H1 (cell line): ENCODE data around the gene LTA4H. TPM values are rescaled to one million over a fixed set of nuclear protein-coding genes. Genes with fewer than 3 reads are reported as not detected.

Source experiments
- CTCF ChIA-PET: fragments of 300-600 bp; sonication (Branson Sonifier 250); formaldehyde crosslinking; loops from one replicate; lab custom pipeline; 2021; ENCODE audit not compliant: partially characterized antibody; lab: Charles Lee
- POLR2A ChIA-PET: fragments of 300-600 bp; sonication (Branson Sonifier 250); formaldehyde crosslinking; loops from one replicate; lab custom pipeline; 2021; ENCODE audit warnings: inconsistent platforms; ENCODE audit not compliant: partially characterized antibody; lab: Charles Lee
- DNase-seq, 2 experiments: peaks; one replicate each; pipeline versions ENCODE4 v3.0.0 to v3.0.0-alpha.2; 2010 to 2022; ENCODE audit warnings: low spot score in 2 of 2, low read depth in 1 of 2, mixed read lengths in 1 of 2
- FAIRE-seq: peaks from 2 replicates; lab custom pipeline; 2011; peaks lifted over from hg19 to GRCh38; lab: Jason Lieb, UNC
- H2AFZ ChIP-seq: 2 replicates; pipeline ENCODE4 v1.8.1; 2012; ENCODE audit warnings: low read length, inconsistent platforms
- H2AK5ac ChIP-seq: 2 replicates; pipeline ENCODE4 v1.6.1; 2013; ENCODE audit warnings: low read depth, low read length
- H2BK120ac ChIP-seq: replicated peaks from 2 replicates; pipeline ENCODE3; 2013; ENCODE audit warnings: low read depth, low read length, inconsistent platforms
- H2BK12ac ChIP-seq: 2 replicates; pipeline ENCODE4 v1.6.1; 2013; ENCODE audit warnings: low read depth, low read length
- H2BK15ac ChIP-seq: 2 replicates; pipeline ENCODE4 v1.6.1; 2013; ENCODE audit warnings: low read length
- H2BK20ac ChIP-seq: 2 replicates; pipeline ENCODE4 v1.6.1; 2013; ENCODE audit warnings: low read length
- H2BK5ac ChIP-seq: 2 replicates; pipeline ENCODE4 v1.6.1; 2013; ENCODE audit warnings: low read depth, low read length
- H3K14ac ChIP-seq: 2 replicates; pipeline ENCODE4 v1.6.1; 2013; ENCODE audit warnings: inconsistent platforms; ENCODE audit not compliant: insufficient read length
- H3K18ac ChIP-seq: 2 replicates; pipeline ENCODE4 v1.6.1; 2013; ENCODE audit warnings: low read length; ENCODE audit errors: extremely low read depth
- H3K23ac ChIP-seq: 2 replicates; pipeline ENCODE4 v1.6.1; 2013; ENCODE audit warnings: inconsistent platforms; ENCODE audit not compliant: insufficient read length
- H3K23me2 ChIP-seq: 2 replicates; pipeline ENCODE4 v1.6.1; 2013; ENCODE audit warnings: low read depth, low read length
- H3K27ac ChIP-seq: 2 replicates; pipeline ENCODE4 v1.6.1; 2011; ENCODE audit warnings: low read depth, low read length, inconsistent platforms
- H3K27me3 ChIP-seq, 4 experiments: replicated peaks in 1 of 4; 1 replicate in 1 of 4; 2 replicates in 3 of 4; pipeline versions ENCODE4 v1.6.1 to v1.8.1; 2011 to 2013; ENCODE audit warnings: low read length in 3 of 4, mild to moderate bottlenecking in 3 of 4, inconsistent platforms in 2 of 4, mixed read lengths in 2 of 4, moderate library complexity in 1 of 4; ENCODE audit not compliant: control insufficient read depth in 3 of 4, insufficient read depth in 3 of 4; ENCODE audit errors: extremely low read depth in 1 of 4
- H3K36me3 ChIP-seq, 4 experiments: 2 replicates each; pipeline versions ENCODE4 v1.6.1 to v1.8.1; 2011 to 2013; ENCODE audit warnings: mild to moderate bottlenecking in 4 of 4, low read length in 3 of 4, moderate library complexity in 2 of 4, control low read depth in 1 of 4, inconsistent platforms in 1 of 4; ENCODE audit not compliant: insufficient read depth in 4 of 4, control insufficient read depth in 2 of 4
- H3K4ac ChIP-seq: replicated peaks from 2 replicates; pipeline ENCODE3; 2013; ENCODE audit warnings: low read length, low read depth, mixed read lengths, inconsistent platforms; ENCODE audit not compliant: insufficient read length
- H3K4me1 ChIP-seq, 4 experiments: replicated peaks in 1 of 4; 1 replicate in 1 of 4; 2 replicates in 3 of 4; pipeline versions ENCODE4 v1.6.1 to v1.8.1; 2011 to 2013; ENCODE audit warnings: low read length in 3 of 4, inconsistent platforms in 2 of 4, mixed read lengths in 1 of 4; ENCODE audit not compliant: insufficient read depth in 4 of 4, control insufficient read depth in 3 of 4
- H3K4me2 ChIP-seq, 2 experiments: 2 replicates each; pipeline versions ENCODE4 v1.6.1 to v1.8.1; 2011 to 2013; ENCODE audit warnings: low read depth in 2 of 2, low read length in 2 of 2, control low read depth in 1 of 2, inconsistent platforms in 1 of 2, mild to moderate bottlenecking in 1 of 2; ENCODE audit not compliant: insufficient read depth in 1 of 2
- H3K4me3 ChIP-seq, 4 experiments: fragments of 200-600, 300-600 bp in 1 of 4; sonication (generic), shearing (Covaris generic), sonication (Bioruptor Twin) in 1 of 4; 2 replicates each; pipeline versions ENCODE4 v1.5.1 to v1.8.1; 2011 to 2016; ENCODE audit warnings: low read length in 4 of 4, low read depth in 3 of 4, control low read depth in 2 of 4, inconsistent platforms in 2 of 4, mild to moderate bottlenecking in 2 of 4, mixed read lengths in 1 of 4, moderate library complexity in 1 of 4; ENCODE audit not compliant: insufficient read depth in 2 of 4; ENCODE audit errors: extremely low read depth in 1 of 4
- H3K56ac ChIP-seq: replicated peaks from 2 replicates; pipeline ENCODE3; 2013; ENCODE audit warnings: low read depth, mild to moderate bottlenecking, mixed read lengths, low read length, inconsistent platforms; ENCODE audit not compliant: insufficient read length
- H3K79me1 ChIP-seq: 2 replicates; pipeline ENCODE4 v1.6.1; 2013; ENCODE audit warnings: low read depth, low read length, control low read depth
- H3K79me2 ChIP-seq, 2 experiments: 2 replicates each; pipeline versions ENCODE4 v1.6.1 to v1.8.1; 2012 to 2013; ENCODE audit warnings: low read length in 2 of 2, mild to moderate bottlenecking in 2 of 2, inconsistent platforms in 1 of 2; ENCODE audit not compliant: insufficient read depth in 2 of 2, control insufficient read depth in 1 of 2
- H3K9ac ChIP-seq, 4 experiments: replicated peaks in 1 of 4; 1 replicate in 1 of 4; 2 replicates in 3 of 4; pipeline versions ENCODE4 v1.6.1 to v1.8.1; 2011 to 2013; ENCODE audit warnings: low read depth in 3 of 4, low read length in 3 of 4, control low read depth in 2 of 4, mild to moderate bottlenecking in 2 of 4, moderate library complexity in 2 of 4, inconsistent platforms in 1 of 4; ENCODE audit errors: extremely low read depth in 1 of 4
- H3K9me3 ChIP-seq, 2 experiments: 2 replicates each; pipeline versions ENCODE4 v1.6.1 to v1.8.1; 2012 to 2013; ENCODE audit warnings: mild to moderate bottlenecking in 2 of 2, moderate library complexity in 2 of 2, control low read depth in 1 of 2, inconsistent platforms in 1 of 2, low read depth in 1 of 2, low read length in 1 of 2, mixed read lengths in 1 of 2; ENCODE audit not compliant: insufficient read depth in 2 of 2
- H4K20me1 ChIP-seq, 2 experiments: replicated peaks in 1 of 2; 2 replicates each; pipeline versions ENCODE3 to v1.8.1; 2011 to 2013; ENCODE audit warnings: inconsistent platforms in 2 of 2, low read length in 2 of 2, mild to moderate bottlenecking in 1 of 2; ENCODE audit not compliant: insufficient read depth in 2 of 2, control insufficient read depth in 1 of 2
- H4K5ac ChIP-seq: 2 replicates; pipeline ENCODE4 v1.6.1; 2013; ENCODE audit warnings: low read length, low read depth, mixed read lengths, inconsistent platforms; ENCODE audit not compliant: insufficient read length
- H4K8ac ChIP-seq: 2 replicates; pipeline ENCODE4 v1.8.0; 2013; ENCODE audit warnings: mild to moderate bottlenecking, moderate library complexity, low read length, inconsistent platforms; ENCODE audit not compliant: insufficient read depth; ENCODE audit errors: extremely low read depth
- H4K91ac ChIP-seq: replicated peaks from 2 replicates; pipeline ENCODE3; 2013; ENCODE audit warnings: low read length, mixed read lengths, inconsistent platforms; ENCODE audit not compliant: insufficient read length
- CTCF ChIP-seq, 3 experiments: IDR thresholded peaks; 1 replicate in 2 of 3; 2 replicates in 1 of 3; pipeline versions ENCODE4 v1.5.1 to v1.6.1; 2011; ENCODE audit warnings: low read length in 3 of 3, mild to moderate bottlenecking in 3 of 3, inconsistent platforms in 2 of 3, low read depth in 1 of 3, moderate library complexity in 1 of 3; ENCODE audit not compliant: insufficient read depth in 1 of 3; ENCODE audit errors: control extremely low read depth in 1 of 3
- EZH2 ChIP-seq: fragments of 200-600 bp; sonication (generic); IDR thresholded peaks from 2 replicates; pipeline ENCODE4 v1.7.1; 2012; ENCODE audit warnings: low read depth, mild to moderate bottlenecking, moderate library complexity, low read length, inconsistent platforms; ENCODE audit not compliant: severe bottlenecking
- POU5F1 ChIP-seq: IDR thresholded peaks from 2 replicates; pipeline ENCODE4 v1.6.1; 2011; ENCODE audit warnings: low read depth, mild to moderate bottlenecking, low read length, moderate library complexity
- RAD21 ChIP-seq, 2 experiments: IDR thresholded peaks in 1 of 2; conservative IDR thresholded peaks in 1 of 2; 2 replicates each; pipeline ENCODE4 v1.6.1; 2011; ENCODE audit warnings: low read depth in 2 of 2, low read length in 2 of 2, improper control_type of control experiment in 1 of 2, inconsistent platforms in 1 of 2, mild to moderate bottlenecking in 1 of 2, moderate library complexity in 1 of 2
- RNF2 ChIP-seq: fragments of 200-900, 300-1000 bp; sonication (generic); IDR thresholded peaks from 2 replicates; pipeline ENCODE4 v1.7.1; 2016; ENCODE audit warnings: borderline replicate concordance, low read depth, mild to moderate bottlenecking, antibody characterized with exemption, low read length; ENCODE audit not compliant: poor library complexity, severe bottlenecking; ENCODE audit errors: missing control alignments
- RXRA ChIP-seq: IDR thresholded peaks from 2 replicates; pipeline ENCODE4 v1.6.1; 2011; ENCODE audit warnings: low read depth, mild to moderate bottlenecking, low read length, moderate library complexity; ENCODE audit not compliant: insufficient read depth
- YY1 ChIP-seq: IDR thresholded peaks from 2 replicates; pipeline ENCODE4 v1.6.1; 2011; ENCODE audit warnings: low read depth, mild to moderate bottlenecking, low read length
- ZNF274 ChIP-seq: IDR thresholded peaks from 2 replicates; pipeline ENCODE4 v1.7.0; 2012; ENCODE audit warnings: low read length, borderline replicate concordance; ENCODE audit errors: extremely low read depth
- WGBS, 2 experiments: shearing (Covaris generic) in 1 of 2; methylation state at CpG; one replicate each; pipeline versions ENCODE4 v1.1.6 to v1.1.7; 2013 to 2015; ENCODE audit warnings: low lambda C conversion rate in 2 of 2, mixed read lengths in 2 of 2, inconsistent platforms in 1 of 2, low coverage in 1 of 2, missing lambda C conversion rate in 1 of 2; ENCODE audit not compliant: insufficient replicate concordance in 2 of 2, insufficient coverage in 1 of 2, insufficient read length in 1 of 2; ENCODE audit errors: extremely low coverage in 1 of 2, missing lambda C conversion rate in 1 of 2; 5-methylcytosine and 5-hydroxymethylcytosine counted together
- polyA plus RNA-seq, 7 experiments: library from polyadenylated mRNA; depleted of rRNA in 3 of 7; stranded (reverse) in 5 of 7; unstranded in 2 of 7; fragments of >200 nt in 5 of 7; fragments of 200-250 nt in 2 of 7; gene quantifications; 1 replicate in 5 of 7; 2 replicates in 1 of 7; 4 replicates in 1 of 7; pipeline versions ENCODE4 v1.2.1 to v1.2.3, GENCODE V29; 2011 to 2013; ENCODE audit warnings: missing spikeins in 2 of 7, mixed read lengths in 2 of 7
- total RNA-seq: library from RNA; stranded (reverse); fragmentation: NEBNext Ultra II Directional; extraction: Animal tissue kit (Norgen Biotek cat#: 25700); gene quantifications from 2 replicates; pipeline ENCODE4 v1.2.1, GENCODE V29; 2021

The LTA4H gene
- total and polyA plus RNA-seq, 2 of the 8 experiments (the other 6 are each of a cell fraction or from before 2014, with no cell fraction given), result 106 to 167 TPM

- no peak overlapping the region for H3K9ac ChIP-seq
- H2AFZ ChIP-seq, result no peak overlapping the region
- H2BK120ac ChIP-seq, result no peak overlapping the region
- H3K14ac ChIP-seq, result no peak overlapping the region
- no peak overlapping the region for H3K4ac ChIP-seq
- H3K9me3 ChIP-seq, result no peaks in the 10 kb centered on the region
- TF ChIP-seq ZNF274 (no peak), RNF2 (no peak), RAD21 (IDR thresholded peaks at IDR 0.05 in 1 of 2, conservative IDR thresholded peaks at IDR 0.05 in 1 of 2; ENCODE audit: low read depth in 2 of 2, low read length in 2 of 2) (peak; percentile 58 to 74), EZH2 (no peak), POU5F1 (no peak), CTCF (IDR thresholded peaks at IDR 0.05; ENCODE audit: control extremely low read depth in 1 of 3, insufficient read depth in 1 of 3, low read depth in 1 of 3, low read length in 3 of 3) (peak in 2 of 3 experiments; percentile 53 to 54; a peak in 3 of 4 replicates), YY1 (no peak), RXRA (no peak)
- no peaks in the 10 kb centered on the region for H4K20me1 ChIP-seq
- H3K79me1 ChIP-seq, result no peaks in the 10 kb centered on the region
- no peaks in the 10 kb centered on the region for H3K36me3 ChIP-seq
- no peaks in the 10 kb centered on the region for H3K4me1 ChIP-seq
- FAIRE-seq (peak; percentile 32), DNase-seq (no peak)
- WGBS, 2 experiments, result 98% methylated on average over 2 of the region's 2 CpGs; no CpG with 5 or more reads in 1 of the 2 experiments
- H3K18ac ChIP-seq, result no peak overlapping the region
- no peak overlapping the region for H3K23ac ChIP-seq
- no peak overlapping the region for H2AK5ac ChIP-seq
- H2BK20ac ChIP-seq, result no peak overlapping the region
- H3K4me3 ChIP-seq, result no peak overlapping the region
- no peak overlapping the region for H2BK12ac ChIP-seq
- no peaks in the 10 kb centered on the region for H3K27me3 ChIP-seq
- H2BK15ac ChIP-seq, result no peak overlapping the region
- no peak overlapping the region for H4K91ac ChIP-seq
- no peaks in the 10 kb centered on the region for H3K79me2 ChIP-seq
- no peaks in the 10 kb centered on the region for H3K23me2 ChIP-seq
- H2BK5ac ChIP-seq, result no peak overlapping the region
- ChIA-PET POLR2A (interaction anchor here (1.0 kb wide), 1 partner anchor 21 kb away, joined by 4 read pairs; the partner anchor contains the start of genes AMDHD1 and CCDC38), CTCF (interaction anchor here (1.1 to 17.8 kb wide), 7 partner anchors 10 to 554 kb away, joined by 3 to 149 read pairs (median 19); partner anchors contain the start of genes AMDHD1, CCDC38 and HAL)
- H4K5ac ChIP-seq, result no peak overlapping the region
- H3K27ac ChIP-seq, result no peak overlapping the region
- H3K4me2 ChIP-seq, result no peak overlapping the region
- no peak overlapping the region for H3K56ac ChIP-seq
- H4K8ac ChIP-seq, result no peak overlapping the region
Measured at GRCh38 chr12:95963096-95963495, 72.3 kb downstream of the LTA4H start.
